IMR-90 (cell line): ENCODE data around the gene LOXL4. TPM values are rescaled to one million over a fixed set of nuclear protein-coding genes. Genes with fewer than 3 reads are reported as not detected.

ENCODE experiments used
- ATAC-seq: fragments of 200-7000 bp; cut with Tn5 transposase; 2 replicates; pipeline ENCODE4 v1.9.1; 2020; ENCODE audit warnings: low read depth, mild to moderate bottlenecking, moderate library complexity
- BruUV-seq: library from RNA; stranded (reverse); fragments of 400-500 nt; replicated peaks from 2 replicates; lab custom pipeline; 2021; lab: Mats Ljungman, UMichigan
- CTCF ChIA-PET: fragments of 300-600 bp; formaldehyde crosslinking; extraction: SDS; loops from one replicate; lab custom pipeline; 2021; ENCODE audit warnings: antibody characterized with exemption; lab: Yijun Ruan, JAX
- POLR2A ChIA-PET: fragments of 300-600 bp; sonication (Branson Sonifier 250); formaldehyde crosslinking; loops from one replicate; lab custom pipeline; 2022; ENCODE audit warnings: antibody characterized with exemption; ENCODE audit not compliant: unreplicated experiment; lab: Charles Lee
- DNase-seq: peaks from one replicate; pipeline ENCODE4 v3.0.0; 2013
- H2AFZ ChIP-seq: replicated peaks from 2 replicates; pipeline ENCODE3; 2013; ENCODE audit warnings: low read length, mild to moderate bottlenecking; ENCODE audit not compliant: poor library complexity
- H2AK5ac ChIP-seq: 2 replicates; pipeline ENCODE4 v1.6.1; 2013; ENCODE audit warnings: low read depth, low read length, inconsistent platforms
- H2AK9ac ChIP-seq: replicated peaks from 2 replicates; pipeline ENCODE3; 2013; ENCODE audit warnings: mild to moderate bottlenecking, low read depth, low read length, moderate library complexity; ENCODE audit not compliant: poor library complexity
- H2BK120ac ChIP-seq: 2 replicates; pipeline ENCODE4 v1.6.1; 2013; ENCODE audit warnings: low read depth, low read length, inconsistent platforms
- H2BK15ac ChIP-seq: 3 replicates; pipeline ENCODE4 v1.6.1; 2013; ENCODE audit warnings: low read depth, low read length, inconsistent platforms
- H2BK20ac ChIP-seq: 2 replicates; pipeline ENCODE4 v1.6.1; 2013; ENCODE audit warnings: low read depth, mild to moderate bottlenecking, inconsistent platforms, low read length, moderate library complexity
- H2BK5ac ChIP-seq: 2 replicates; pipeline ENCODE4 v1.6.1; 2013; ENCODE audit warnings: mild to moderate bottlenecking, low read depth, low read length, inconsistent platforms; ENCODE audit not compliant: poor library complexity, severe bottlenecking
- H3K14ac ChIP-seq: replicated peaks from 2 replicates; pipeline ENCODE4 v1.6.1; 2013; ENCODE audit warnings: low read depth, low read length, inconsistent platforms
- H3K18ac ChIP-seq: 2 replicates; pipeline ENCODE4 v1.6.1; 2013; ENCODE audit warnings: low read depth, low read length, control low read depth
- H3K23ac ChIP-seq: 2 replicates; pipeline ENCODE4 v1.6.1; 2013; ENCODE audit warnings: low read depth, low read length, inconsistent platforms
- H3K27ac ChIP-seq: 2 replicates; pipeline ENCODE4 v1.5.1; 2013; ENCODE audit warnings: mild to moderate bottlenecking, control low read depth, low read length; ENCODE audit not compliant: insufficient read depth
- H3K27me3 ChIP-seq: 2 replicates; pipeline ENCODE4 v1.6.1; 2013; ENCODE audit warnings: low read length; ENCODE audit not compliant: control insufficient read depth, insufficient read depth
- H3K36me3 ChIP-seq: 2 replicates; pipeline ENCODE4 v1.6.1; 2013; ENCODE audit warnings: low read length, mixed read lengths; ENCODE audit not compliant: control insufficient read depth, insufficient read depth
- H3K4ac ChIP-seq: 2 replicates; pipeline ENCODE4 v1.6.1; 2013; ENCODE audit warnings: low read depth, low read length, inconsistent platforms
- H3K4me1 ChIP-seq: 2 replicates; pipeline ENCODE4 v1.6.1; 2013; ENCODE audit warnings: low read length, mixed read lengths; ENCODE audit not compliant: control insufficient read depth, insufficient read depth
- H3K4me2 ChIP-seq: 2 replicates; pipeline ENCODE4 v1.6.1; 2013; ENCODE audit warnings: low read depth, mild to moderate bottlenecking, control low read depth, low read length, moderate library complexity
- H3K4me3 ChIP-seq: 2 replicates; pipeline ENCODE4 v1.5.1; 2013; ENCODE audit warnings: low read depth, mild to moderate bottlenecking, control low read depth, low read length, moderate library complexity; ENCODE audit not compliant: insufficient read depth
- H3K56ac ChIP-seq: 2 replicates; pipeline ENCODE4 v1.6.1; 2013; ENCODE audit warnings: low read length, inconsistent platforms; ENCODE audit not compliant: insufficient read depth; ENCODE audit errors: extremely low read depth
- H3K79me1 ChIP-seq, 2 experiments: 2 replicates each; pipeline ENCODE4 v1.6.1; 2013; ENCODE audit warnings: low read length in 2 of 2, inconsistent platforms in 1 of 2, low read depth in 1 of 2
- H3K9ac ChIP-seq: 2 replicates; pipeline ENCODE4 v1.6.1; 2013; ENCODE audit warnings: low read depth, low read length, control low read depth
- H3K9me1 ChIP-seq: 2 replicates; pipeline ENCODE4 v1.6.1; 2013; ENCODE audit warnings: low read length, inconsistent platforms; ENCODE audit not compliant: insufficient read depth
- H3K9me3 ChIP-seq: 2 replicates; pipeline ENCODE4 v1.6.1; 2013; ENCODE audit warnings: low read length; ENCODE audit not compliant: control insufficient read depth, insufficient read depth
- H4K20me1 ChIP-seq: 2 replicates; pipeline ENCODE4 v1.6.1; 2013; ENCODE audit warnings: low read length, inconsistent platforms; ENCODE audit not compliant: insufficient read depth
- H4K5ac ChIP-seq: 2 replicates; pipeline ENCODE4 v1.6.1; 2013; ENCODE audit warnings: mild to moderate bottlenecking, low read depth, low read length, control low read depth
- H4K8ac ChIP-seq, 2 experiments: 2 replicates each; pipeline ENCODE4 v1.6.1; 2013; ENCODE audit warnings: low read depth in 2 of 2, low read length in 2 of 2, control low read depth in 1 of 2, inconsistent platforms in 1 of 2
- H4K91ac ChIP-seq: 2 replicates; pipeline ENCODE4 v1.6.1; 2013; ENCODE audit warnings: low read depth, low read length, inconsistent platforms; ENCODE audit not compliant: insufficient read depth
- CEBPB ChIP-seq: IDR thresholded peaks from 2 replicates; pipeline ENCODE4 v1.6.1; 2012; ENCODE audit warnings: low read depth, low read length, improper control_type of control experiment
- CHD1 ChIP-seq: IDR thresholded peaks from 2 replicates; pipeline ENCODE4 v1.6.1; 2012; ENCODE audit warnings: low read depth, low read length, improper control_type of control experiment
- CTCF ChIP-seq: conservative IDR thresholded peaks from 2 replicates; pipeline ENCODE4 v1.5.1; 2012; ENCODE audit warnings: mild to moderate bottlenecking, low read depth, low read length, improper control_type of control experiment
- FOS ChIP-seq: fragments of 150-350 bp; IDR thresholded peaks from 2 replicates; pipeline ENCODE4 v1.6.1; 2016; ENCODE audit warnings: low read depth, low read length
- MAZ ChIP-seq: IDR thresholded peaks from 2 replicates; pipeline ENCODE4 v1.6.1; 2012; ENCODE audit warnings: low read depth, mild to moderate bottlenecking, low read length, improper control_type of control experiment, moderate library complexity, borderline replicate concordance
- MXI1 ChIP-seq: IDR thresholded peaks from 2 replicates; pipeline ENCODE4 v1.6.1; 2012; ENCODE audit warnings: low read depth, mild to moderate bottlenecking, low read length, moderate library complexity, borderline replicate concordance
- NFE2L2 ChIP-seq: fragments of 150-350 bp; IDR thresholded peaks from 2 replicates; pipeline ENCODE4 v1.6.1; 2016; ENCODE audit warnings: low read depth, mild to moderate bottlenecking, low read length
- POLR2A ChIP-seq: IDR thresholded peaks from 2 replicates; pipeline ENCODE4 v1.6.1; 2012; ENCODE audit warnings: mild to moderate bottlenecking, low read depth, low read length
- RAD21 ChIP-seq: IDR thresholded peaks from 2 replicates; pipeline ENCODE4 v1.6.1; 2012; ENCODE audit warnings: low read length, improper control_type of control experiment
- RCOR1 ChIP-seq: IDR thresholded peaks from 2 replicates; pipeline ENCODE4 v1.6.1; 2012; ENCODE audit warnings: mild to moderate bottlenecking, low read length, improper control_type of control experiment; ENCODE audit not compliant: insufficient replicate concordance
- RFX5 ChIP-seq: IDR thresholded peaks from 2 replicates; pipeline ENCODE4 v1.8.0; 2012; ENCODE audit warnings: low read depth, mild to moderate bottlenecking, low read length, moderate library complexity
- WGBS, 2 experiments: methylation state at CpG; one replicate each; pipeline versions ENCODE4 v1.1.5 to v1.1.7; 2013; ENCODE audit warnings: missing lambda C conversion rate in 2 of 2; ENCODE audit not compliant: insufficient read length in 1 of 2; ENCODE audit errors: extremely low coverage in 2 of 2; 5-methylcytosine and 5-hydroxymethylcytosine counted together
- dilution Hi-C: fragments of 300-500 bp; cut with HindIII; formaldehyde crosslinking; loops from one replicate; pipeline ENCODE4 v1.14.3; 2018; ENCODE audit warnings: low sequenced_read_pairs; ENCODE audit not compliant: unreplicated experiment
- in situ Hi-C: fragments of 300-500 bp; cut with MboI; formaldehyde crosslinking; loops from 3 replicates; pipeline ENCODE4 v1.14.3; 2019; ENCODE audit warnings: low sequenced_read_pairs, inconsistent platforms, mixed read lengths
- intact Hi-C: fragments of 100-400 bp; cut with micrococcal nuclease; formaldehyde crosslinking; loops from 2 replicates; pipeline ENCODE4 v1.10.0; 2022
- polyA plus RNA-seq, 3 experiments: library from polyadenylated mRNA; depleted of rRNA; stranded (reverse); fragments of >200 nt; gene quantifications; 2 replicates each; pipeline ENCODE4 v1.2.3, GENCODE V29; 2012; ENCODE audit warnings: low replicate concordance in 1 of 3
- total RNA-seq: library from RNA; depleted of rRNA; stranded (reverse); fragments of >200 nt; gene quantifications from 2 replicates; pipeline ENCODE4 v1.2.3, GENCODE V29; 2012
- TF ChIP-seq, protein P1 (sequence below): fragments of 150-350 bp; IDR thresholded peaks from 2 replicates; pipeline ENCODE4 v1.6.1; 2017; ENCODE audit warnings: mild to moderate bottlenecking, antibody characterized with exemption, low read length, low read depth

Gene LOXL4
- total and polyA plus RNA-seq, 2 of the 4 experiments (the other 2 are of a cell fraction), result 20.8 to 26.7 TPM

- peaks cover 24% of the 10 kb centered on the region for H3K36me3 ChIP-seq
- H3K23ac ChIP-seq, result no peak overlapping the region
- no peak overlapping the region for H2BK5ac ChIP-seq
- H4K91ac ChIP-seq, result no peak overlapping the region
- WGBS, 2 experiments, result 100% methylated on average over 1 of the region's 4 CpGs; no CpG with 5 or more reads in 1 of the 2 experiments
- no peaks in the 10 kb centered on the region; a peak in 1 of 4 replicates for H3K79me1 ChIP-seq
- H3K27ac ChIP-seq, result no peak overlapping the region
- H2AK5ac ChIP-seq, result no peak overlapping the region
- H2AK9ac ChIP-seq, result no peak overlapping the region
- dilution Hi-C loops, result no loop called here
- ATAC-seq (no peak), DNase-seq (no peak)
- CTCF ChIA-PET, result no interaction called here
- no peak overlapping the region for H3K4ac ChIP-seq
- H3K27me3 ChIP-seq, result no peaks in the 10 kb centered on the region
- no peak overlapping the region for H4K8ac ChIP-seq
- H3K4me3 ChIP-seq, result no peak overlapping the region
- peaks cover 18% of the 10 kb centered on the region for H3K4me1 ChIP-seq
- no peaks in the 10 kb centered on the region for H4K20me1 ChIP-seq
- H3K4me2 ChIP-seq, result no peak overlapping the region
- no peak overlapping the region for H2BK120ac ChIP-seq
- H2BK15ac ChIP-seq, result no peak overlapping the region
- POLR2A ChIA-PET, result no interaction called here
- no peak overlapping the region for H3K9ac ChIP-seq
- no peak overlapping the region for H3K14ac ChIP-seq
- no peak overlapping the region for H3K56ac ChIP-seq
- H3K18ac ChIP-seq, result no peak overlapping the region
- intact Hi-C loops, result no loop called here
- TF ChIP-seq RCOR1 (no peak), NFE2L2 (no peak), RFX5 (no peak), CEBPB (no peak), FOS (no peak), MAZ (no peak), CTCF (no peak), POLR2A (no peak), MXI1 (no peak), CHD1 (no peak), RAD21 (no peak)
- TF ChIP-seq, protein P1, sequence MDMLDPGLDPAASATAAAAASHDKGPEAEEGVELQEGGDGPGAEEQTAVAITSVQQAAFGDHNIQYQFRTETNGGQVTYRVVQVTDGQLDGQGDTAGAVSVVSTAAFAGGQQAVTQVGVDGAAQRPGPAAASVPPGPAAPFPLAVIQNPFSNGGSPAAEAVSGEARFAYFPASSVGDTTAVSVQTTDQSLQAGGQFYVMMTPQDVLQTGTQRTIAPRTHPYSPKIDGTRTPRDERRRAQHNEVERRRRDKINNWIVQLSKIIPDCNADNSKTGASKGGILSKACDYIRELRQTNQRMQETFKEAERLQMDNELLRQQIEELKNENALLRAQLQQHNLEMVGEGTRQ, result no peak
- in situ Hi-C loops, result loop anchor here (5.0 kb wide), 2 partner anchors 54 to 144 kb away; no protein-coding TSS in a partner anchor
- peaks cover 6% of the 10 kb centered on the region; the same call in 1 of the 2 replicates for H3K9me1 ChIP-seq
- BruUV-seq, result no TSS peak
- no peak overlapping the region for H2AFZ ChIP-seq
- no peaks in the 10 kb centered on the region for H3K9me3 ChIP-seq
- H2BK20ac ChIP-seq, result no peak overlapping the region
- no peak overlapping the region for H4K5ac ChIP-seq
Observed at GRCh38 chr10:98248018-98248417, 20.0 kb downstream of the LOXL4 start.
